Heart left ventricle (tissue), 16 donors: ENCODE measurements around the gene SIRPB1. TPM values are rescaled to one million over a fixed set of nuclear protein-coding genes. Genes with fewer than 3 reads are reported as not detected.

ENCODE experiments used
- ATAC-seq, 4 donors: fragments of 200-7000 bp; cut with Tn5 transposase; one replicate each; pipeline ENCODE4 v1.9.1; 2020 to 2022; ENCODE audit warnings: moderate library complexity in 4 of 4, mild to moderate bottlenecking in 3 of 4, moderate number of reproducible peaks in 1 of 4
- DNase-seq, 5 donors: peaks; one replicate each; pipeline ENCODE4 v3.0.0-alpha.2; 2020
- H3K27ac ChIP-seq, 12 donors: fragments of 200-600 bp; sonication (generic) in 4 of 12; one replicate each; pipeline versions ENCODE4 v1.5.0 to v1.8.0; 2016 to 2022; ENCODE audit warnings: mild to moderate bottlenecking in 2 of 12
- H3K27me3 ChIP-seq, 9 donors: fragments of 200-600 bp; sonication (generic) in 2 of 9; one replicate each; pipeline versions ENCODE4 v1.5.1 to v1.8.0; 2016 to 2022; ENCODE audit warnings: mild to moderate bottlenecking in 3 of 9
- H3K36me3 ChIP-seq, 9 donors: fragments of 200-600 bp; sonication (generic) in 2 of 9; one replicate each; pipeline versions ENCODE4 v1.5.0 to v1.8.0; 2018 to 2022; ENCODE audit warnings: mild to moderate bottlenecking in 2 of 9
- H3K4me1 ChIP-seq, 12 donors: fragments of 200-600 bp; sonication (generic) in 4 of 12; one replicate each; pipeline versions ENCODE4 v1.5.0 to v1.8.0; 2016 to 2022; ENCODE audit warnings: mild to moderate bottlenecking in 3 of 12
- H3K4me3 ChIP-seq, 12 donors: fragments of 200-600 bp; sonication (generic) in 4 of 12; one replicate each; pipeline versions ENCODE4 v1.5.0 to v1.8.0; 2017 to 2022; ENCODE audit warnings: mild to moderate bottlenecking in 9 of 12, moderate library complexity in 4 of 12
- H3K9me3 ChIP-seq, 12 donors: fragments of 200-600 bp; sonication (generic) in 4 of 12; one replicate each; pipeline versions ENCODE4 v1.5.0 to v1.8.0; 2016 to 2022; ENCODE audit warnings: mild to moderate bottlenecking in 1 of 12
- POLR2A ChIP-seq, 2 donors: fragments of 450-650 bp; IDR thresholded peaks; one replicate each; pipeline ENCODE4 v1.6.1; 2017; ENCODE audit warnings: antibody characterized with exemption in 2 of 2, mild to moderate bottlenecking in 2 of 2, moderate library complexity in 2 of 2
- WGBS, 4 donors: extraction: QIAGEN DNeasy Blood & Tissue Kit in 2 of 4; methylation state at CpG; one replicate each; pipeline versions ENCODE4 v1.1.5 to v1.1.7; 2013 to 2018; 5-methylcytosine and 5-hydroxymethylcytosine counted together
- intact Hi-C, 10 donors: fragments of 100-400 bp; cut with DNase I; formaldehyde crosslinking; loops; one replicate each; pipeline versions ENCODE4 v1.11.1 to v1.14.2; 2022
- polyA plus RNA-seq, 2 donors: library from polyadenylated mRNA; stranded (reverse); fragments of 200-250 nt; gene quantifications; one replicate each; pipeline ENCODE4 v1.2.3, GENCODE V29; 2013
- total RNA-seq, 9 donors: library from RNA; depleted of rRNA in 2 of 9; stranded (reverse); fragments of >200 nt in 2 of 9; fragmentation: NEBNext Ultra II Directional in 3 of 9; extraction: Animal tissue kit (Norgen Biotek cat#: 25700) in 3 of 9; gene quantifications; one replicate each; pipeline versions ENCODE4 v1.1.0 to v1.2.4, GENCODE V29; 2016 to 2023
- TF ChIP-seq, protein P1 (sequence below), 12 donors: fragments of 200-600 bp; sonication (generic) in 4 of 12; IDR thresholded peaks; one replicate each; pipeline versions ENCODE4 v1.5.0 to v1.8.0; 2018 to 2022; ENCODE audit warnings: antibody characterized with exemption in 12 of 12, mild to moderate bottlenecking in 5 of 12
- donor health status: ischemic (EF 13 %, LVEDD 7.1; RV severe dilation, severe dysfunction).
- donor health status: healthy with polysubstance abuse.
- donor health status: DM: no; HTN: yes; CAD: no.
- donor health status: DM: no; HTN: no; CAD: no.
- donor health status: ischemic (EF 25% LVEDD 6.9; RV normal size, moderate dysfunction).
- donor health status: ischemic (EF 25% LVEDD 5.7; RV mildly dilated, moderate dysfunction).
- donor health status: healthy.
- donor health status: DM: yes; HTN: yes; CAD: no.
- donor health status: ischemic (EF 35%, LVEDD 5.7; RV mildly dilated, moderate dysfunction).
- donor health status: nonischemic (EF 11% LVEDD 7.7; RV severe dilation, severe dysfunction).
- donor health status: DM: yes; HTN: yes; CAD: no.
- donor health status: PGD.
- donor health status: ischemic (EF 29% LVEDD 5.4; RV normal size, mild dysfunction).
- donor health status: nonischemic (EF 23%, LVEDD 6.1; RV moderate dilation, normal function).

SIRPB1 gene
- total and polyA plus RNA-seq, 11 donors, result 0.19 to 14.0 (median 1.3) TPM

DNA sequence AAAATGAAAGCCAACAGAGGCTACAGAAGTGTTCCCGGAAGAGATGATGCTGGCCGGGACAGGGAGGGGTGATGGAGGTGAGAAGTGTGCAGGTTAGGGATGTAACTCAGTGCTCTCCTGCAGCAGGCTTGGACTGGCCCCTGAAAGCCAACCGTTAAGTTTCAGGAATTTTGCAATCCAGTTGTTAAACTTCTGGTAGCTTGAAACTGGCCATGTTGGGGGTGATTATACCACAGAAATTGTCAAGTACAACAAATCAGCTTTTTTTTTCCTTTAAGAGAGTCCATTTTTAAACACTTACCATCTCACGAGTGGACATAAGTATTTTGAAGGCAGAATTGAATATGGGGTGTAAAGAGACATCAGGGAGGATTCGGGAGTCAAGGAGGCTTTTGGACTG is 8.8 kb upstream of the SIRPB1 start:
- Histone ChIP-seq H3K36me3 (no peaks in the 10 kb centered on the region), H3K27ac (no peak overlapping the region), H3K4me1 (peaks cover 0 to 24% (median 0%) of the 10 kb centered on the region in 12 donors), H3K9me3 (no peaks in the 10 kb centered on the region), H3K27me3 (peaks cover 0 to 17% (median 0%) of the 10 kb centered on the region in 9 donors), H3K4me3 (no peak overlapping the region)
- DNase-seq, result no peak
- 79 to 82% (median 82%) methylated on average over 5 of the region's 5 CpGs for WGBS, 4 donors
- no peak for ATAC-seq
- TF ChIP-seq, protein P1, sequence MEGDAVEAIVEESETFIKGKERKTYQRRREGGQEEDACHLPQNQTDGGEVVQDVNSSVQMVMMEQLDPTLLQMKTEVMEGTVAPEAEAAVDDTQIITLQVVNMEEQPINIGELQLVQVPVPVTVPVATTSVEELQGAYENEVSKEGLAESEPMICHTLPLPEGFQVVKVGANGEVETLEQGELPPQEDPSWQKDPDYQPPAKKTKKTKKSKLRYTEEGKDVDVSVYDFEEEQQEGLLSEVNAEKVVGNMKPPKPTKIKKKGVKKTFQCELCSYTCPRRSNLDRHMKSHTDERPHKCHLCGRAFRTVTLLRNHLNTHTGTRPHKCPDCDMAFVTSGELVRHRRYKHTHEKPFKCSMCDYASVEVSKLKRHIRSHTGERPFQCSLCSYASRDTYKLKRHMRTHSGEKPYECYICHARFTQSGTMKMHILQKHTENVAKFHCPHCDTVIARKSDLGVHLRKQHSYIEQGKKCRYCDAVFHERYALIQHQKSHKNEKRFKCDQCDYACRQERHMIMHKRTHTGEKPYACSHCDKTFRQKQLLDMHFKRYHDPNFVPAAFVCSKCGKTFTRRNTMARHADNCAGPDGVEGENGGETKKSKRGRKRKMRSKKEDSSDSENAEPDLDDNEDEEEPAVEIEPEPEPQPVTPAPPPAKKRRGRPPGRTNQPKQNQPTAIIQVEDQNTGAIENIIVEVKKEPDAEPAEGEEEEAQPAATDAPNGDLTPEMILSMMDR (IDR thresholded peaks at IDR 0.05), result no peak
- no peak for TF ChIP-seq POLR2A (IDR thresholded peaks at IDR 0.05)
- intact Hi-C loops, result no loop called here

DNA sequence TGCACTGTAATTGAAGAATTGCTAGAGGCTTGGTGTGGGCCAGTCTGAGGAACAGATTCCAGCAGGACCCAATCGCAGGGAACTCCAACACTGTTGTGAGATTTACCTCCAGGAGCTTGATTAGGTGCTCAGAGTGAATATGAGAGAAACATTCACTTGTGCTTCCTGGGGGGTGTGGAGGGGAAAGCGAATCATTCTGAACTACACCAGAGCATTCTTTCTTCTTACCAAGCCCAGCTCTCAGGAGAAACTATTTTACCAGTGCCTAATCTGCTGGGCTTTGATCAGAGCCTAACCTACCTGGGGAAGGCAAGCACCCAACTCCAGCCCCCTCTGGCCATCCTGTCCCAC is 7.4 kb upstream of the SIRPB1 start:
- Histone ChIP-seq H3K27me3 (peaks cover 0 to 17% (median 0%) of the 10 kb centered on the region in 9 donors), H3K27ac (no peak overlapping the region), H3K4me3 (no peak overlapping the region), H3K4me1 (peaks cover 0 to 38% (median 0%) of the 10 kb centered on the region in 12 donors), H3K9me3 (no peaks in the 10 kb centered on the region), H3K36me3 (no peaks in the 10 kb centered on the region)
- ATAC-seq (no peak), DNase-seq (no peak)
- WGBS, 4 donors, result 68 to 80% (median 75%) methylated on average over 2 of the region's 2 CpGs
- TF ChIP-seq, protein P1 (IDR thresholded peaks at IDR 0.05), result no peak
- TF ChIP-seq POLR2A (IDR thresholded peaks at IDR 0.05), result no peak
- intact Hi-C loops, result no loop called here

DNA sequence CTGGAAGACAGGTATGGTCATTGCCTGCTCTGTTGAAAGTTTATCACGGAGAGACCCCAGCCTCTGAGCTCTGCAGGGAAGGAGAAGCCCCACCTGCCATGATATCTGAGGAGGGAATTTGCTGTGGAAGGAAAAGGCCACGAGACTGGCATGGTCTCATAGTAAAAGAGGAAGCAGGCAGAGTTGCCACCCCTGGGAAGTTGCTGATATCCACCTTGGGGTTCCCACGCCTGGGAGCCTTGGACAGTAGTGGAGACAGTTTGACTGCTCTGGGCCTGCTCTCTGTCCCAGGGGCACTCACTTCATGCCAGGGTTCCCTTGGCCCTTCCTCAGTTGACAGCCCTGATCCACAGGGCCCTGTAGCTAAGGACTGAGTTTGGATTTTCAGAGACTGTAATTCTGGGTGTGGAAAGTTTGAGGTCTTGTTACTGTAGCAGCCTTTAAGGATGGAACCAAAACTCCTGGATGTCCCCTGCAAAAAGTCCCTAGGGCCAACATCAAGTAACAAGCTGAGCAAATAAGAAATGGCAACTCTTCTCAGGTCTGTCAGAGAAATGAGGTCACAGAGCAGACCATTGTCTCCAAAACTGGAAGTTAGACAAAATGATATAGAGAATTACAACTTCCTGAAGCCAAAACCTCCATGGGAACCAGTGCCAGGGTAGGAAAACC is 6.9 kb upstream of the SIRPB1 start:
- TF ChIP-seq, protein P1 (IDR thresholded peaks at IDR 0.05), result no peak
- no peak for TF ChIP-seq POLR2A (IDR thresholded peaks at IDR 0.05)
- H3K4me1 ChIP-seq, result peaks cover 0 to 43% (median 0%) of the 10 kb centered on the region in 12 donors
- H3K9me3 ChIP-seq, result no peaks in the 10 kb centered on the region
- H3K27me3 ChIP-seq, result peaks cover 0 to 17% (median 0%) of the 10 kb centered on the region in 9 donors
- DNase-seq, result no peak
- no peaks in the 10 kb centered on the region for H3K36me3 ChIP-seq
- intact Hi-C loops, result no loop called here
- no peak overlapping the region for H3K4me3 ChIP-seq
- no peak for ATAC-seq
- H3K27ac ChIP-seq, result no peak overlapping the region
- 62 to 75% (median 71%) methylated on average over 3 of the region's 3 CpGs for WGBS, 4 donors

DNA sequence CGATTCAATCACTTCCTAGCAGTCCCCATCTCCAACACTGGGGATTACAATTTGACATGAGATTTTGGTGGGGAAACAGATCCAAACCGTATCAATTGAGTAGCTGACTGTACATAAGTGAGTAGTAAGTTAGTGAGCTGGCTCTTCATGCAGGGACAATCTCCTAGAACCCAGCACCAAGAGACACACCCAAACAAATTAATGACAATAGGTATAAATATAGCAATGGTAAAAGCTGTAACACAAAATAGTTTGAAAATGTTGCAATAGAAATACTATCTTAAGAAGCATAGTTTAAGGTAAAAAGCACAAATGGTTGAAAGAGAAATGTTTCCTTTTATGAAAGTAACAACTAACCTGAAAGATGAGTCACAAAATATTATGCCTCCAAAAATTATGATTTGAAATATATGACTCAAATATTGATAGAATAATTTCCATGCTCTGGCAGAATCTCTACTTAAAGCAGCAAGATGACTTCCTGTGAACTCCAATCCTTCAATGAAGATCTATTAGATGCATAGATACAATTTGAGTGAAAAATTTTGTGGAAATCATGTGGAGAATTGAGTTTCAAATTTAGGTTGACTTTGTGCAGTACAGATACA is 5.4 kb upstream of the SIRPB1 start:
- ATAC-seq (no peak), DNase-seq (no peak)
- no peaks in the 10 kb centered on the region for H3K9me3 ChIP-seq
- H3K27ac ChIP-seq, result no peak overlapping the region
- 57 to 63% (median 60%) methylated on average over 2 of the region's 2 CpGs for WGBS, 4 donors
- H3K4me3 ChIP-seq, result no peak overlapping the region
- no peaks in the 10 kb centered on the region for H3K36me3 ChIP-seq
- TF ChIP-seq, protein P1 (IDR thresholded peaks at IDR 0.05), result no peak
- TF ChIP-seq POLR2A (IDR thresholded peaks at IDR 0.05), result no peak
- H3K4me1 ChIP-seq, result peaks cover 0 to 53% (median 0%) of the 10 kb centered on the region in 12 donors
- intact Hi-C loops, result no loop called here
- peaks cover 0 to 17% (median 0%) of the 10 kb centered on the region in 9 donors for H3K27me3 ChIP-seq
